MCF 10A (cell line): ENCODE measurements around the gene TSEN54. TPM values are rescaled to one million over a fixed set of nuclear protein-coding genes. Genes with fewer than 3 reads are reported as not detected.

Experiments used
- BruUV-seq: library from RNA; stranded (reverse); fragments of 400-500 nt; replicated peaks from 2 replicates; lab custom pipeline; 2021; lab: Mats Ljungman, UMichigan
- CTCF ChIA-PET: fragments of 300-600 bp; sonication (Branson Sonifier 250); formaldehyde crosslinking; extraction: SDS; loops from one replicate; lab custom pipeline; 2021; ENCODE audit warnings: antibody characterized with exemption, inconsistent platforms; lab: Yijun Ruan, JAX
- POLR2A ChIA-PET: fragments of 300-600, 350-650 bp; sonication (Branson Sonifier 250); formaldehyde crosslinking; extraction: SDS; loops from one replicate; lab custom pipeline; 2020; ENCODE audit warnings: antibody characterized with exemption, inconsistent platforms; lab: Yijun Ruan, JAX
- DNase-seq: peaks from one replicate; pipeline ENCODE4 v3.0.0-alpha.2; 2018; ENCODE audit not compliant: unreplicated experiment
- H3K27ac Mint-ChIP-seq: one replicate; pipeline ENCODE4 v1.8.0; 2022; ENCODE audit warnings: mild to moderate bottlenecking, low read depth, mixed read lengths; ENCODE audit not compliant: unreplicated experiment
- H3K27me3 Mint-ChIP-seq: one replicate; pipeline ENCODE4 v1.8.0; 2022; ENCODE audit warnings: mixed read lengths; ENCODE audit not compliant: insufficient read depth, unreplicated experiment
- H3K36me3 Mint-ChIP-seq: one replicate; pipeline ENCODE4 v1.8.0; 2022; ENCODE audit warnings: mild to moderate bottlenecking, moderate library complexity, mixed read lengths; ENCODE audit not compliant: insufficient read depth, unreplicated experiment
- H3K4me1 Mint-ChIP-seq: one replicate; pipeline ENCODE4 v1.8.0; 2022; ENCODE audit warnings: mixed read lengths; ENCODE audit not compliant: insufficient read depth, unreplicated experiment
- H3K4me3 Mint-ChIP-seq: one replicate; pipeline ENCODE4 v1.8.0; 2022; ENCODE audit warnings: mild to moderate bottlenecking, moderate library complexity, mixed read lengths; ENCODE audit not compliant: unreplicated experiment
- H3K9me3 Mint-ChIP-seq: one replicate; pipeline ENCODE4 v1.8.0; 2022; ENCODE audit warnings: mixed read lengths; ENCODE audit not compliant: unreplicated experiment
- CTCF ChIP-seq: fragments of 200-600 bp; IDR thresholded peaks from one replicate; pipeline ENCODE4 v1.8.0; 2022; ENCODE audit warnings: antibody characterized with exemption, mild to moderate bottlenecking; ENCODE audit not compliant: unreplicated experiment
- intact Hi-C: fragments of 100-400 bp; cut with micrococcal nuclease; formaldehyde crosslinking; loops from 2 replicates; pipeline ENCODE4 v1.14.1; 2022
- total RNA-seq: library from RNA; stranded (reverse); gene quantifications from 2 replicates; pipeline ENCODE4 v1.2.3, GENCODE V29; 2022

The TSEN54 gene
- total RNA-seq, 1 experiment from 2014 or later = 13.3 TPM

GRCh38 chr17:75493476-75494129 lies 22.7 kb upstream of the TSEN54 start:
- H3K27ac Mint-ChIP-seq = no peak overlapping the region
- CTCF ChIA-PET = interaction anchor here (0.6 kb wide), 1 partner anchor 10 kb away, joined by 3 read pairs; no protein-coding TSS in a partner anchor
- no peak for DNase-seq
- H3K36me3 Mint-ChIP-seq = peaks cover 33% of the 10 kb centered on the region
- H3K27me3 Mint-ChIP-seq = no peaks in the 10 kb centered on the region
- intact Hi-C loops = no loop called here
- no peaks in the 10 kb centered on the region for H3K9me3 Mint-ChIP-seq
- no peaks in the 10 kb centered on the region for H3K4me1 Mint-ChIP-seq
- TF ChIP-seq CTCF = no peak
- POLR2A ChIA-PET = no interaction called here
- H3K4me3 Mint-ChIP-seq = no peak overlapping the region
- no TSS peak for BruUV-seq

GRCh38 chr17:75494326-75494877 lies 21.9 kb upstream of the TSEN54 start:
- no peak overlapping the region for H3K4me3 Mint-ChIP-seq
- no peak for TF ChIP-seq CTCF
- intact Hi-C loops = no loop called here
- no peak for DNase-seq
- H3K4me1 Mint-ChIP-seq = no peaks in the 10 kb centered on the region
- no peaks in the 10 kb centered on the region for H3K9me3 Mint-ChIP-seq
- no peak overlapping the region for H3K27ac Mint-ChIP-seq
- no peaks in the 10 kb centered on the region for H3K27me3 Mint-ChIP-seq
- peaks cover 34% of the 10 kb centered on the region for H3K36me3 Mint-ChIP-seq
- BruUV-seq = no TSS peak
- CTCF ChIA-PET = interaction anchor here (0.9 kb wide), 1 partner anchor 22 kb away, joined by 3 read pairs; the partner anchor contains the start of gene TSEN54
- POLR2A ChIA-PET = no interaction called here

GRCh38 chr17:75496005-75496404 lies 20.3 kb upstream of the TSEN54 start:
- ChIA-PET POLR2A (no interaction called here), CTCF (no interaction called here)
- Mint-ChIP-seq H3K27ac (no peak overlapping the region), H3K36me3 (peaks cover 34% of the 10 kb centered on the region), H3K4me1 (no peaks in the 10 kb centered on the region), H3K27me3 (no peaks in the 10 kb centered on the region), H3K4me3 (no peak overlapping the region), H3K9me3 (no peaks in the 10 kb centered on the region)
- no TSS peak for BruUV-seq
- intact Hi-C loops = no loop called here
- no peak for DNase-seq
- TF ChIP-seq CTCF = no peak

GRCh38 chr17:75498039-75498725 lies 18.1 kb upstream of the TSEN54 start:
- H3K4me1 Mint-ChIP-seq = no peaks in the 10 kb centered on the region
- CTCF ChIA-PET = no interaction called here
- no peaks in the 10 kb centered on the region for H3K27me3 Mint-ChIP-seq
- H3K4me3 Mint-ChIP-seq = no peak overlapping the region
- TF ChIP-seq CTCF = no peak
- POLR2A ChIA-PET = interaction anchor here (1.0 kb wide), 1 partner anchor 40 kb away, joined by 6 read pairs; no protein-coding TSS in a partner anchor
- no peak for DNase-seq
- BruUV-seq = no TSS peak
- H3K36me3 Mint-ChIP-seq = peaks cover 38% of the 10 kb centered on the region
- H3K27ac Mint-ChIP-seq = no peak overlapping the region
- H3K9me3 Mint-ChIP-seq = no peaks in the 10 kb centered on the region
- intact Hi-C loops = no loop called here
